ENCODE data around the gene ADM.

ADM gene

DNA sequence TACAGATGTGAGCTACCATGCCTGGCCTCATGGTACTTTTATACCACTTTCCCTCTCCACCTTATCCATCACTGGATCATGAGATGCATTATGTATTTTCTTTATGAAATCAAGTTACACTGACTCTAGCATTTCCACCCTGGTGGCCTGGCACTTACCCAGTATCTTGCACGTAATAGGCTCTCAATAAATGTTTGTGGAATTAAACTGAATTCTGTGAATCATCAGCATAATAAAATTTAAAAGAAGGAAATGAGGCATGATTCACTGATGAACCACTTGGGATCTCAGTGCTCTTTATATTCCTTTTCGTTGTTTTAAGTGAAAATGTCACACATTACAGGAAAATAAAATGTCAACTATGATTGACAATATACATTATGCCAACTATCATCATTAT lies 25.1 kb downstream of the ADM start:
- Histone ChIP-seq H2BK5ac (ENCODE audit: low read depth, low read length, poor library complexity, severe bottlenecking) (no peak overlapping the region), H3K23ac (ENCODE audit: low read length in 2 of 2) (no peak overlapping the region), H2AK5ac (ENCODE audit: low read length, severe bottlenecking) (no peak overlapping the region), H3K27ac (ENCODE audit: low read length, poor library complexity, severe bottlenecking) (no peak overlapping the region), H2BK15ac (ENCODE audit: low read depth, poor library complexity, severe bottlenecking) (no peak overlapping the region), H3K36me3 (ENCODE audit: control insufficient read depth in 1 of 2, insufficient read depth in 2 of 2, low read depth in 1 of 2, low read length in 2 of 2) (no peaks in the 10 kb centered on the region), H3K18ac (ENCODE audit: low read depth in 1 of 2, low read length in 2 of 2) (peak overlapping the region in 1 of 2 experiments; percentile 42), H3K4ac (ENCODE audit: low read depth in 1 of 2, low read length in 2 of 2) (no peak overlapping the region), H2AFZ (ENCODE audit: low read depth, low read length) (no peak overlapping the region), H3K4me2 (ENCODE audit: low read length, poor library complexity, severe bottlenecking) (no peak overlapping the region), H2BK120ac (ENCODE audit: low read depth, low read length) (no peak overlapping the region), H3K9me3 (ENCODE audit: control insufficient read depth, low read length) (no peaks in the 10 kb centered on the region), H3K27me3 (ENCODE audit: control insufficient read depth in 1 of 2, insufficient read depth in 1 of 2, low read length in 2 of 2) (no peaks in the 10 kb centered on the region), H3K4me3 (ENCODE audit: insufficient read depth in 1 of 2, low read depth in 1 of 2, low read length in 2 of 2) (no peak overlapping the region), H4K91ac (ENCODE audit: low read length) (no peak overlapping the region), H3K4me1 (ENCODE audit: control insufficient read depth, insufficient read depth, low read depth, low read length) (peaks cover 3% of the 10 kb centered on the region), H3K79me1 (replicated peaks; ENCODE audit: low read length, poor library complexity, severe bottlenecking) (no peaks in the 10 kb centered on the region), H3K14ac (ENCODE audit: low read length in 2 of 2) (no peak overlapping the region), H2BK12ac (ENCODE audit: low read length in 2 of 2) (no peak overlapping the region), H4K8ac (ENCODE audit: low read length) (no peak overlapping the region), H3K9ac (ENCODE audit: low read length) (peak overlapping the region; percentile 56)
- DNase-seq: peak; percentile 43
- WGBS: 40% methylated on average over 1 of the region's 2 CpGs

- H3K9ac ChIP-seq (ENCODE audit: low read length): no peak overlapping the region
- H2BK5ac ChIP-seq (ENCODE audit: low read depth, low read length, poor library complexity, severe bottlenecking): no peak overlapping the region
- H4K91ac ChIP-seq (ENCODE audit: low read length): no peak overlapping the region
- H3K23ac ChIP-seq (ENCODE audit: low read length in 2 of 2): no peak overlapping the region
- H3K36me3 ChIP-seq (ENCODE audit: control insufficient read depth in 1 of 2, insufficient read depth in 2 of 2, low read depth in 1 of 2, low read length in 2 of 2): no peaks in the 10 kb centered on the region
- no peak overlapping the region for H3K4me2 ChIP-seq (ENCODE audit: low read length, poor library complexity, severe bottlenecking)
- H2BK12ac ChIP-seq (ENCODE audit: low read length in 2 of 2): no peak overlapping the region
- no peaks in the 10 kb centered on the region for H3K27me3 ChIP-seq (ENCODE audit: control insufficient read depth in 1 of 2, insufficient read depth in 1 of 2, low read length in 2 of 2)
- no peaks in the 10 kb centered on the region for H3K4me1 ChIP-seq (ENCODE audit: control insufficient read depth, insufficient read depth, low read depth, low read length)
- H3K4me3 ChIP-seq (ENCODE audit: insufficient read depth in 1 of 2, low read depth in 1 of 2, low read length in 2 of 2): no peak overlapping the region
- 81% methylated on average over 4 of the region's 6 CpGs for WGBS
- no peak overlapping the region for H2BK15ac ChIP-seq (ENCODE audit: low read depth, poor library complexity, severe bottlenecking)
- H2BK120ac ChIP-seq (ENCODE audit: low read depth, low read length): no peak overlapping the region
- no peaks in the 10 kb centered on the region for H3K9me3 ChIP-seq (ENCODE audit: control insufficient read depth, low read length)
- H4K8ac ChIP-seq (ENCODE audit: low read length): no peak overlapping the region
- no peaks in the 10 kb centered on the region for H3K79me1 ChIP-seq (replicated peaks; ENCODE audit: low read length, poor library complexity, severe bottlenecking)
- H3K18ac ChIP-seq (ENCODE audit: low read depth in 1 of 2, low read length in 2 of 2): no peak overlapping the region
- H3K14ac ChIP-seq (ENCODE audit: low read length in 2 of 2): no peak overlapping the region
- H2AFZ ChIP-seq (ENCODE audit: low read depth, low read length): no peak overlapping the region
- DNase-seq: no peak
- H3K4ac ChIP-seq (ENCODE audit: low read depth in 1 of 2, low read length in 2 of 2): no peak overlapping the region
- no peak overlapping the region for H2AK5ac ChIP-seq (ENCODE audit: low read length, severe bottlenecking)
- H3K27ac ChIP-seq (ENCODE audit: low read length, poor library complexity, severe bottlenecking): no peak overlapping the region
Observed at GRCh38 chr11:10331548-10332289, 26.8 kb downstream of the ADM start.

- Histone ChIP-seq H3K9ac (ENCODE audit: low read length) (no peak overlapping the region), H2BK5ac (ENCODE audit: low read depth, low read length, poor library complexity, severe bottlenecking) (no peak overlapping the region), H2BK15ac (ENCODE audit: low read depth, poor library complexity, severe bottlenecking) (no peak overlapping the region), H4K8ac (ENCODE audit: low read length) (no peak overlapping the region), H2BK120ac (ENCODE audit: low read depth, low read length) (no peak overlapping the region), H4K91ac (ENCODE audit: low read length) (no peak overlapping the region), H2AFZ (ENCODE audit: low read depth, low read length) (no peak overlapping the region), H3K23ac (ENCODE audit: low read length in 2 of 2) (no peak overlapping the region), H3K14ac (ENCODE audit: low read length in 2 of 2) (no peak overlapping the region), H2AK5ac (ENCODE audit: low read length, severe bottlenecking) (no peak overlapping the region), H2BK12ac (ENCODE audit: low read length in 2 of 2) (no peak overlapping the region), H3K27me3 (ENCODE audit: control insufficient read depth in 1 of 2, insufficient read depth in 1 of 2, low read length in 2 of 2) (no peaks in the 10 kb centered on the region), H3K4ac (ENCODE audit: low read depth in 1 of 2, low read length in 2 of 2) (no peak overlapping the region), H3K4me3 (ENCODE audit: insufficient read depth in 1 of 2, low read depth in 1 of 2, low read length in 2 of 2) (no peak overlapping the region), H3K9me3 (ENCODE audit: control insufficient read depth, low read length) (no peaks in the 10 kb centered on the region), H3K18ac (ENCODE audit: low read depth in 1 of 2, low read length in 2 of 2) (no peak overlapping the region), H3K27ac (ENCODE audit: low read length, poor library complexity, severe bottlenecking) (no peak overlapping the region), H3K79me1 (replicated peaks; ENCODE audit: low read length, poor library complexity, severe bottlenecking) (no peaks in the 10 kb centered on the region), H3K4me2 (ENCODE audit: low read length, poor library complexity, severe bottlenecking) (no peak overlapping the region), H3K4me1 (ENCODE audit: control insufficient read depth, insufficient read depth, low read depth, low read length) (no peaks in the 10 kb centered on the region), H3K36me3 (ENCODE audit: control insufficient read depth in 1 of 2, insufficient read depth in 2 of 2, low read depth in 1 of 2, low read length in 2 of 2) (no peaks in the 10 kb centered on the region)
- WGBS: 100% methylated on average over 1 of the region's 1 CpG
- no peak for DNase-seq
Observed at GRCh38 chr11:10333490-10333889, 28.6 kb downstream of the ADM start.

GRCh38 chr11:10338287-10338686 lies 33.4 kb downstream of the ADM start:
- H3K4ac ChIP-seq (ENCODE audit: low read depth in 1 of 2, low read length in 2 of 2): no peak overlapping the region
- no peaks in the 10 kb centered on the region for H3K4me1 ChIP-seq (ENCODE audit: control insufficient read depth, insufficient read depth, low read depth, low read length)
- H3K18ac ChIP-seq (ENCODE audit: low read depth in 1 of 2, low read length in 2 of 2): no peak overlapping the region
- no peak overlapping the region for H3K9ac ChIP-seq (ENCODE audit: low read length)
- no peak overlapping the region for H3K23ac ChIP-seq (ENCODE audit: low read length in 2 of 2)
- H3K79me1 ChIP-seq (replicated peaks; ENCODE audit: low read length, poor library complexity, severe bottlenecking): no peaks in the 10 kb centered on the region
- no peak overlapping the region for H3K14ac ChIP-seq (ENCODE audit: low read length in 2 of 2)
- no peak overlapping the region for H3K4me2 ChIP-seq (ENCODE audit: low read length, poor library complexity, severe bottlenecking)
- DNase-seq: no peak
- no peak overlapping the region for H2AK5ac ChIP-seq (ENCODE audit: low read length, severe bottlenecking)
- H3K27me3 ChIP-seq (ENCODE audit: control insufficient read depth in 1 of 2, insufficient read depth in 1 of 2, low read length in 2 of 2): no peaks in the 10 kb centered on the region
- no peak overlapping the region for H4K91ac ChIP-seq (ENCODE audit: low read length)
- no peak overlapping the region for H3K4me3 ChIP-seq (ENCODE audit: insufficient read depth in 1 of 2, low read depth in 1 of 2, low read length in 2 of 2)
- H2BK15ac ChIP-seq (ENCODE audit: low read depth, poor library complexity, severe bottlenecking): no peak overlapping the region
- H2BK5ac ChIP-seq (ENCODE audit: low read depth, low read length, poor library complexity, severe bottlenecking): no peak overlapping the region
- H3K27ac ChIP-seq (ENCODE audit: low read length, poor library complexity, severe bottlenecking): no peak overlapping the region
- H3K36me3 ChIP-seq (ENCODE audit: control insufficient read depth in 1 of 2, insufficient read depth in 2 of 2, low read depth in 1 of 2, low read length in 2 of 2): no peaks in the 10 kb centered on the region
- H2BK120ac ChIP-seq (ENCODE audit: low read depth, low read length): no peak overlapping the region
- no peak overlapping the region for H2AFZ ChIP-seq (ENCODE audit: low read depth, low read length)
- H4K8ac ChIP-seq (ENCODE audit: low read length): no peak overlapping the region
- no peak overlapping the region for H2BK12ac ChIP-seq (ENCODE audit: low read length in 2 of 2)
- no peaks in the 10 kb centered on the region for H3K9me3 ChIP-seq (ENCODE audit: control insufficient read depth, low read length)
